GM23338 (cell line): ENCODE results near the gene TAF11L13. TPM values are rescaled to one million over a fixed set of nuclear protein-coding genes. Genes with fewer than 3 reads are reported as not detected.
A peak's percentile ranks its signal among the peaks of the same experiment; 100 is the strongest.
"Not testable (repeated sequence)": the region's sequence is repeated elsewhere in the genome, so short reads cannot be mapped to it uniquely, and the experiment has no call there.

Source experiments
- ATAC-seq: fragments of 200-7000 bp; cut with Tn5 transposase; 3 replicates; pipeline ENCODE4 v1.9.1; 2020
- DNase-seq: peaks from one replicate; pipeline ENCODE4 v3.0.0-alpha.2; 2015; ENCODE audit warnings: low spot score
- H2AFZ ChIP-seq: fragments of 200-600 bp; sonication (generic); 2 replicates; pipeline ENCODE4 v1.8.0; 2016; ENCODE audit warnings: antibody characterized with exemption, mild to moderate bottlenecking, moderate library complexity
- H3F3A ChIP-seq: fragments of 200-600 bp; sonication (generic); replicated peaks from 2 replicates; pipeline ENCODE4 v1.8.0; 2017; ENCODE audit warnings: antibody characterized with exemption, mixed run types, low read depth
- H3K27ac ChIP-seq: fragments of 200-600 bp; sonication (generic); 2 replicates; pipeline ENCODE4 v1.6.1; 2016; ENCODE audit warnings: low read depth
- H3K27me3 ChIP-seq: fragments of 200-600 bp; sonication (generic); 2 replicates; pipeline ENCODE4 v1.8.0; 2016; ENCODE audit warnings: mild to moderate bottlenecking, mixed run types, moderate library complexity; ENCODE audit not compliant: insufficient read depth
- H3K36me3 ChIP-seq: fragments of 200-600 bp; sonication (generic); 2 replicates; pipeline ENCODE4 v1.8.0; 2016; ENCODE audit warnings: mild to moderate bottlenecking; ENCODE audit not compliant: insufficient read depth
- H3K4me1 ChIP-seq: fragments of 200-600 bp; sonication (generic); 2 replicates; pipeline ENCODE4 v1.8.0; 2016; ENCODE audit warnings: mild to moderate bottlenecking, moderate library complexity; ENCODE audit not compliant: insufficient read depth
- H3K4me2 ChIP-seq: fragments of 200-600 bp; sonication (generic); 2 replicates; pipeline ENCODE4 v1.7.1; 2017; ENCODE audit warnings: mixed run types
- H3K4me3 ChIP-seq: fragments of 200-600 bp; sonication (generic); 2 replicates; pipeline ENCODE4 v1.6.1; 2016; ENCODE audit warnings: mixed run types
- H3K79me2 ChIP-seq: fragments of 200-600 bp; sonication (generic); replicated peaks from 2 replicates; pipeline ENCODE4 v1.8.0; 2017; ENCODE audit warnings: mild to moderate bottlenecking; ENCODE audit not compliant: insufficient read depth
- H3K9me2 ChIP-seq: fragments of 200-600 bp; sonication (generic); 2 replicates; pipeline ENCODE4 v1.8.0; 2017; ENCODE audit not compliant: insufficient read depth
- H4K20me1 ChIP-seq: fragments of 200-600 bp; sonication (generic); replicated peaks from 2 replicates; pipeline ENCODE4 v1.8.0; 2017; ENCODE audit warnings: mild to moderate bottlenecking; ENCODE audit not compliant: insufficient read depth
- H3K27ac Mint-ChIP-seq: 2 replicates; pipeline ENCODE4 v1.8.0; 2020; ENCODE audit warnings: inconsistent platforms, mild to moderate bottlenecking, moderate library complexity, mixed read lengths
- H3K27me3 Mint-ChIP-seq: 3 replicates; pipeline ENCODE4 v1.8.0; 2022; ENCODE audit warnings: low read depth, mild to moderate bottlenecking, moderate library complexity, mixed read lengths, inconsistent platforms; ENCODE audit not compliant: insufficient read depth, poor library complexity
- H3K36me3 Mint-ChIP-seq: 3 replicates; pipeline ENCODE4 v1.8.0; 2021; ENCODE audit warnings: low read depth, mild to moderate bottlenecking, inconsistent platforms, moderate library complexity, mixed read lengths
- H3K4me1 Mint-ChIP-seq: 3 replicates; pipeline ENCODE4 v1.8.0; 2020; ENCODE audit warnings: mild to moderate bottlenecking, inconsistent platforms, mixed read lengths
- H3K4me3 Mint-ChIP-seq: 3 replicates; pipeline ENCODE4 v1.8.0; 2021; ENCODE audit warnings: moderate library complexity, mild to moderate bottlenecking, inconsistent platforms, mixed read lengths
- H3K9me3 Mint-ChIP-seq: 3 replicates; pipeline ENCODE4 v1.8.0; 2020; ENCODE audit warnings: moderate library complexity, mild to moderate bottlenecking, inconsistent platforms, mixed read lengths
- CREB1 ChIP-seq: fragments of 250-450 bp; sonication (Bioruptor Pico); IDR thresholded peaks from 2 replicates; pipeline ENCODE4 v1.5.0; 2020; ENCODE audit warnings: low read depth, mild to moderate bottlenecking, moderate library complexity
- CTCF ChIP-seq, 2 experiments: fragments of 200-600 bp in 1 of 2; sonication (generic) in 1 of 2; conservative IDR thresholded peaks; 2 replicates each; pipeline versions ENCODE4 v1.5.1 to v1.6.1; 2016 to 2017; ENCODE audit warnings: antibody characterized with exemption in 2 of 2, low read depth in 2 of 2, mild to moderate bottlenecking in 2 of 2, moderate library complexity in 1 of 2
- ETS1 ChIP-seq: IDR thresholded peaks from 2 replicates; pipeline ENCODE4 v1.6.1; 2016; ENCODE audit warnings: antibody characterized with exemption
- EZH2 ChIP-seq: fragments of 200-600 bp; sonication (generic); IDR thresholded peaks from one replicate; pipeline ENCODE4 v1.8.0; 2017; ENCODE audit warnings: antibody characterized with exemption, mild to moderate bottlenecking, low read depth; ENCODE audit not compliant: unreplicated experiment
- EZH2phosphoT487 ChIP-seq: fragments of 200-600 bp; sonication (generic); IDR thresholded peaks from one replicate; pipeline ENCODE4 v1.8.1; 2018; ENCODE audit warnings: antibody characterized with exemption; ENCODE audit not compliant: unreplicated experiment
- JUNB ChIP-seq: IDR thresholded peaks from one replicate; pipeline ENCODE4 v1.6.1; 2016; ENCODE audit warnings: antibody characterized with exemption; ENCODE audit not compliant: unreplicated experiment
- REST ChIP-seq: IDR thresholded peaks from one replicate; pipeline ENCODE4 v1.6.1; 2018; ENCODE audit warnings: antibody characterized with exemption; ENCODE audit not compliant: unreplicated experiment
- ZNF462 ChIP-seq: fragments of 250-450 bp; sonication (Bioruptor Pico); IDR thresholded peaks from 2 replicates; pipeline ENCODE4 v1.5.0; 2020; ENCODE audit warnings: mild to moderate bottlenecking, moderate library complexity
- polyA plus RNA-seq: library from polyadenylated mRNA; unstranded; fragments of >200 nt; fragmentation: Nextera tagmentation; extraction: Ambion mirVana; gene quantifications from 2 replicates; pipeline ENCODE4 v1.2.1, GENCODE V29; 2016
- total RNA-seq: library from RNA; depleted of rRNA; stranded (reverse); fragments of >200 nt; shearing (Covaris generic); gene quantifications from 2 replicates; pipeline ENCODE4 v1.2.3, GENCODE V29; 2014

Gene TAF11L13
- total and polyA plus RNA-seq, 2 experiments from 2014 or later, result not detected

- not testable (repeated sequence) for H3K4me2 ChIP-seq, H3K4me1 Mint-ChIP-seq, H3K27me3 Mint-ChIP-seq, H3K27me3 ChIP-seq, H3F3A ChIP-seq, H3K36me3 ChIP-seq, H3K4me3 Mint-ChIP-seq, H3K4me3 ChIP-seq, H3K36me3 Mint-ChIP-seq, H4K20me1 ChIP-seq, H3K4me1 ChIP-seq, H3K27ac Mint-ChIP-seq, H3K9me2 ChIP-seq, H3K9me3 Mint-ChIP-seq, H3K79me2 ChIP-seq, H3K27ac ChIP-seq, H2AFZ ChIP-seq
- TF ChIP-seq CTCF (conservative IDR thresholded peaks at IDR 0.05; ENCODE audit: low read depth in 2 of 2), result peak; percentile 32 to 48; a peak in 3 of 4 replicates
- DNase-seq (peak; percentile 30), ATAC-seq (peak; percentile 69)
Observed at GRCh38 chr5:17655201-17655759, 23.4 kb downstream of the TAF11L13 start.

- no peak overlapping the region for H3K27ac ChIP-seq
- H3K79me2 ChIP-seq, result no peaks in the 10 kb centered on the region
- H4K20me1 ChIP-seq, result no peaks in the 10 kb centered on the region; the same call in 1 of the 2 replicates
- Mint-ChIP-seq H3K9me3 (no peaks in the 10 kb centered on the region; the same call in 1 of the 3 replicates), H3K4me3 (no peak overlapping the region), H3K4me1 (no peaks in the 10 kb centered on the region), H3K27ac (no peak overlapping the region), H3K36me3 (no peaks in the 10 kb centered on the region), H3K27me3 (peaks cover 2% of the 10 kb centered on the region)
- H3K4me1 ChIP-seq, result no peaks in the 10 kb centered on the region
- no peak overlapping the region for H2AFZ ChIP-seq
- 0 out of 2 replicates have a peak, but pooled peaks cover 3% of the 10 kb centered on the region for H3K9me2 ChIP-seq
- no peak for DNase-seq
- H3K27me3 ChIP-seq, result no peaks in the 10 kb centered on the region
- TF ChIP-seq EZH2 (no peak), ETS1 (no peak), ZNF462 (CRISPR knock-in tag) (no peak), REST (no peak), EZH2phosphoT487 (no peak), JUNB (no peak), CREB1 (CRISPR knock-in tag) (no peak)
- no peaks in the 10 kb centered on the region for H3F3A ChIP-seq
- no peak for ATAC-seq
- H3K4me2 ChIP-seq, result no peak overlapping the region
- no peaks in the 10 kb centered on the region for H3K36me3 ChIP-seq
- no peak overlapping the region for H3K4me3 ChIP-seq
Observed at GRCh38 chr5:17655921-17656320, 24.0 kb downstream of the TAF11L13 start.
